Glutamatergic neuron (in vitro differentiated cells): ENCODE results near the gene UNC13A. TPM values are rescaled to one million over a fixed set of nuclear protein-coding genes. Genes with fewer than 3 reads are reported as not detected.

Experiments
- DNase-seq: peaks from one replicate; pipeline ENCODE4 v3.0.0; 2022
- H3K27ac Mint-ChIP-seq: one replicate; pipeline ENCODE4 v1.8.0; 2020; ENCODE audit warnings: mild to moderate bottlenecking, mixed read lengths, inconsistent platforms; ENCODE audit not compliant: unreplicated experiment
- H3K27me3 Mint-ChIP-seq: one replicate; pipeline ENCODE4 v1.8.0; 2020; ENCODE audit warnings: mild to moderate bottlenecking, moderate library complexity, mixed read lengths, inconsistent platforms; ENCODE audit not compliant: unreplicated experiment
- H3K36me3 Mint-ChIP-seq: one replicate; pipeline ENCODE4 v1.8.0; 2020; ENCODE audit warnings: mild to moderate bottlenecking, mixed read lengths, inconsistent platforms; ENCODE audit not compliant: unreplicated experiment
- H3K4me1 Mint-ChIP-seq: one replicate; pipeline ENCODE4 v1.8.0; 2020; ENCODE audit warnings: mild to moderate bottlenecking, low read depth, mixed read lengths, inconsistent platforms; ENCODE audit not compliant: unreplicated experiment
- H3K4me3 Mint-ChIP-seq: one replicate; pipeline ENCODE4 v1.8.0; 2020; ENCODE audit warnings: mild to moderate bottlenecking, mixed read lengths, inconsistent platforms; ENCODE audit not compliant: unreplicated experiment
- H3K9me3 Mint-ChIP-seq: one replicate; pipeline ENCODE4 v1.8.0; 2020; ENCODE audit warnings: mild to moderate bottlenecking, moderate library complexity, mixed read lengths, inconsistent platforms; ENCODE audit not compliant: unreplicated experiment
- CTCF ChIP-seq: fragments of 200-600 bp; sonication (generic); IDR thresholded peaks from one replicate; pipeline ENCODE4 v1.5.0; 2021; ENCODE audit not compliant: partially characterized antibody, unreplicated experiment
- total RNA-seq: library from RNA; stranded (reverse); fragmentation: NEBNext Ultra II Directional; extraction: Animal tissue kit (Norgen Biotek cat#: 25700); gene quantifications from one replicate; pipeline ENCODE4 v1.2.1, GENCODE V29; 2021; ENCODE audit not compliant: unreplicated experiment

UNC13A gene
- total RNA-seq, 1 donor from 2014 or later = 79.7 TPM

- no peak for DNase-seq
- H3K9me3 Mint-ChIP-seq = peaks cover 2% of the 10 kb centered on the region
- H3K4me3 Mint-ChIP-seq = no peak overlapping the region
- H3K4me1 Mint-ChIP-seq = no peaks in the 10 kb centered on the region
- no peaks in the 10 kb centered on the region for H3K36me3 Mint-ChIP-seq
- no peak overlapping the region for H3K27ac Mint-ChIP-seq
- TF ChIP-seq CTCF = no peak
- peaks cover 2% of the 10 kb centered on the region for H3K27me3 Mint-ChIP-seq
Observed at GRCh38 chr19:17632577-17632976, 55.6 kb downstream of the UNC13A start.

GRCh38 chr19:17629760-17630159 is 58.4 kb downstream of the UNC13A start:
- Mint-ChIP-seq H3K9me3 (peaks cover 7% of the 10 kb centered on the region), H3K4me1 (no peaks in the 10 kb centered on the region), H3K27ac (no peak overlapping the region), H3K27me3 (peaks cover 5% of the 10 kb centered on the region), H3K4me3 (no peak overlapping the region), H3K36me3 (peaks cover 17% of the 10 kb centered on the region)
- no peak for TF ChIP-seq CTCF
- DNase-seq = no peak

DNA sequence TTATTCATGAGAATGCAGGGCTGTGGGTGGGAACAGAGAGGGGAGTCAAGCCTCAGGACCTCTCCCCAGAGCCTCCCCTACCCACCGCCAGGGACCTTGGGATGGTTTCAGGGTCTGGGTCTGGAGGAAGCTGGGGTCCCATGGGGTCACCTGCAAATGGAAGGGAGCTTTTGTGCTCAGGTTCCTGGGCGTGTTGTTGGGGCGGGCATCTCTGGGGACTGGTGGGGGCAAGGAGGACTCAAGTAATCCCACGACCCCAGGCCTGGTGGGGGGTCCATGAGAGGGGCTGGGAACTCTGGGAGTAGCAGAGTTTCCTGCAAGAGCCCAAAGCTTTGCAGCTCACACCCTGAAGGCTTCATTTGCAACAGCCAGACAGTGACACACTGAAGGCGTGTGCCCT is 60.2 kb downstream of the UNC13A start:
- no peak overlapping the region for H3K4me3 Mint-ChIP-seq
- H3K27me3 Mint-ChIP-seq = peaks cover 6% of the 10 kb centered on the region
- H3K4me1 Mint-ChIP-seq = no peaks in the 10 kb centered on the region
- no peak overlapping the region for H3K27ac Mint-ChIP-seq
- H3K9me3 Mint-ChIP-seq = peaks cover 9% of the 10 kb centered on the region
- peaks cover 28% of the 10 kb centered on the region for H3K36me3 Mint-ChIP-seq
- DNase-seq = no peak
- TF ChIP-seq CTCF = no peak

- H3K4me1 Mint-ChIP-seq = no peaks in the 10 kb centered on the region
Observed at GRCh38 chr19:17627161-17627560, 61.0 kb downstream of the UNC13A start.

More at GRCh38 chr19:17627161-17627560, 61.0 kb downstream of the UNC13A start:
- TF ChIP-seq CTCF = no peak
- Mint-ChIP-seq H3K4me3 (no peak overlapping the region), H3K27me3 (peaks cover 9% of the 10 kb centered on the region), H3K27ac (no peak overlapping the region), H3K9me3 (peaks cover 9% of the 10 kb centered on the region), H3K36me3 (peaks cover 36% of the 10 kb centered on the region)
- DNase-seq = no peak
